BJ (cell line): ENCODE data around the gene ALAS2. TPM values are rescaled to one million over a fixed set of nuclear protein-coding genes. Genes with fewer than 3 reads are reported as not detected.
"Not testable (repeated sequence)": the region's sequence is repeated elsewhere in the genome, so short reads cannot be mapped to it uniquely, and the experiment has no call there.

Experiments
- CTCF ChIA-PET: fragments of 350-600 bp; formaldehyde crosslinking; extraction: SDS; loops from one replicate; lab custom pipeline; 2021; ENCODE audit warnings: antibody characterized with exemption, inconsistent platforms; lab: Yijun Ruan, JAX
- POLR2A ChIA-PET: fragments of 300-600 bp; sonication (Branson Sonifier 250); formaldehyde crosslinking; extraction: SDS; loops from one replicate; lab custom pipeline; 2021; ENCODE audit warnings: antibody characterized with exemption; lab: Charles Lee
- DNase-seq: peaks from one replicate; pipeline ENCODE4 v3.0.0-alpha.2; 2011; ENCODE audit warnings: low read depth
- H3K27me3 ChIP-seq: 2 replicates; pipeline ENCODE4 v1.6.0; 2011; ENCODE audit warnings: low read length; ENCODE audit not compliant: control insufficient read depth, insufficient read depth
- H3K36me3 ChIP-seq: 2 replicates; pipeline ENCODE4 v1.5.1; 2011; ENCODE audit warnings: low read length; ENCODE audit not compliant: control insufficient read depth, insufficient read depth
- H3K4me3 ChIP-seq: 2 replicates; pipeline ENCODE4 v1.5.1; 2011; ENCODE audit warnings: low read depth, mild to moderate bottlenecking, control low read depth, low read length
- CTCF ChIP-seq: IDR thresholded peaks from 2 replicates; pipeline ENCODE4 v1.5.1; 2011; ENCODE audit warnings: low read depth, mild to moderate bottlenecking, control low read depth, inconsistent platforms, low read length, moderate library complexity; ENCODE audit not compliant: insufficient read depth
- polyA plus RNA-seq: library from polyadenylated mRNA; depleted of rRNA; stranded (reverse); fragments of >200 nt; gene quantifications from 2 replicates; pipeline ENCODE4 v1.2.3, GENCODE V29; 2011

ALAS2 gene
- polyA plus RNA-seq, 1 experiment: not detected

- H3K4me3 ChIP-seq: no peak overlapping the region
- H3K36me3 ChIP-seq: no peaks in the 10 kb centered on the region
- ChIA-PET CTCF (no interaction called here), POLR2A (no interaction called here)
- TF ChIP-seq CTCF: no peak
- H3K27me3 ChIP-seq: no peaks in the 10 kb centered on the region
- DNase-seq: no peak
These were observed 37.7 kb downstream of the ALAS2 start for GRCh38 chrX:54992911-54993622.

- Histone ChIP-seq H3K27me3 (no peaks in the 10 kb centered on the region), H3K4me3 (no peak overlapping the region), H3K36me3 (no peaks in the 10 kb centered on the region)
- no peak for DNase-seq
- CTCF ChIA-PET: no interaction called here
- no peak for TF ChIP-seq CTCF
- POLR2A ChIA-PET: no interaction called here
These were observed 39.1 kb downstream of the ALAS2 start for GRCh38 chrX:54991706-54992105.

GRCh38 chrX:54983306-54983705, 47.5 kb downstream of the ALAS2 start:
- POLR2A ChIA-PET, H3K36me3 ChIP-seq, CTCF ChIA-PET, H3K4me3 ChIP-seq, DNase-seq, H3K27me3 ChIP-seq: not testable (repeated sequence)

- TF ChIP-seq CTCF: no peak
- POLR2A ChIA-PET: no interaction called here
- no peaks in the 10 kb centered on the region for H3K27me3 ChIP-seq
- no peak for DNase-seq
- no peak overlapping the region for H3K4me3 ChIP-seq
- CTCF ChIA-PET: no interaction called here
- H3K36me3 ChIP-seq: no peaks in the 10 kb centered on the region
These were observed 50.4 kb downstream of the ALAS2 start for GRCh38 chrX:54980334-54980733.

- no peaks in the 10 kb centered on the region for H3K36me3 ChIP-seq
- H3K27me3 ChIP-seq: no peaks in the 10 kb centered on the region
- TF ChIP-seq CTCF: no peak
- CTCF ChIA-PET: no interaction called here
- POLR2A ChIA-PET: no interaction called here
- H3K4me3 ChIP-seq: no peak overlapping the region
- no peak for DNase-seq
These were observed 51.3 kb downstream of the ALAS2 start for GRCh38 chrX:54979432-54979831.

GRCh38 chrX:54978448-54978847, 52.3 kb downstream of the ALAS2 start:
- TF ChIP-seq CTCF: no peak
- no peaks in the 10 kb centered on the region for H3K36me3 ChIP-seq
- no peaks in the 10 kb centered on the region for H3K27me3 ChIP-seq
- ChIA-PET CTCF (no interaction called here), POLR2A (no interaction called here)
- H3K4me3 ChIP-seq: no peak overlapping the region
- no peak for DNase-seq
